Neural progenitor cell (in vitro differentiated cells): Measurements from ENCODE around the gene PCDH18. TPM values are rescaled to one million over a fixed set of nuclear protein-coding genes. Genes with fewer than 3 reads are reported as not detected.
A peak's percentile ranks its signal among the peaks of the same experiment; 100 is the strongest.

ENCODE experiments used
- DNase-seq: peaks from one replicate; pipeline ENCODE4 v3.0.0-alpha.2; 2016; ENCODE audit warnings: low spot score
- H2AFZ ChIP-seq: fragments of 200-600 bp; sonication (generic); replicated peaks from 2 replicates; pipeline ENCODE4 v1.6.1; 2016; ENCODE audit warnings: antibody characterized with exemption
- H3F3A ChIP-seq: fragments of 200-600 bp; sonication (generic); 2 replicates; pipeline ENCODE4 v1.6.1; 2016; ENCODE audit warnings: antibody characterized with exemption, low read depth
- H3K27ac ChIP-seq: fragments of 200-600 bp; sonication (generic); 2 replicates; pipeline ENCODE4 v1.5.1; 2016; ENCODE audit warnings: mild to moderate bottlenecking
- H3K27me3 ChIP-seq: fragments of 200-600 bp; sonication (generic); 2 replicates; pipeline ENCODE4 v1.6.1; 2016; ENCODE audit warnings: mild to moderate bottlenecking, moderate library complexity
- H3K36me3 ChIP-seq: fragments of 200-600 bp; sonication (generic); 2 replicates; pipeline ENCODE4 v1.5.1; 2016
- H3K4me1 ChIP-seq: fragments of 200-600 bp; sonication (generic); 2 replicates; pipeline ENCODE4 v1.6.1; 2016; ENCODE audit warnings: mixed run types
- H3K4me2 ChIP-seq: fragments of 200-600 bp; sonication (generic); 2 replicates; pipeline ENCODE4 v1.6.1; 2016
- H3K4me3 ChIP-seq: fragments of 200-600 bp; sonication (generic); 2 replicates; pipeline ENCODE4 v1.5.1; 2016
- H3K79me2 ChIP-seq: fragments of 200-600 bp; sonication (generic); 2 replicates; pipeline ENCODE4 v1.6.1; 2016; ENCODE audit warnings: low read depth
- H3K9ac ChIP-seq: fragments of 200-600 bp; sonication (generic); 2 replicates; pipeline ENCODE4 v1.6.1; 2016
- H3K9me3 ChIP-seq: fragments of 200-600 bp; sonication (generic); 2 replicates; pipeline ENCODE4 v1.5.1; 2016; ENCODE audit warnings: low read depth
- H4K20me1 ChIP-seq: fragments of 200-600 bp; sonication (generic); 2 replicates; pipeline ENCODE4 v1.6.1; 2016; ENCODE audit warnings: low read depth
- H3K27ac Mint-ChIP-seq: 3 replicates; pipeline ENCODE4 v1.8.0; 2021; ENCODE audit warnings: mixed read lengths
- H3K27me3 Mint-ChIP-seq: 2 replicates; pipeline ENCODE4 v1.8.0; 2022; ENCODE audit warnings: low read depth, mild to moderate bottlenecking, inconsistent platforms, moderate library complexity, mixed read lengths; ENCODE audit not compliant: insufficient read depth
- H3K36me3 Mint-ChIP-seq: 3 replicates; pipeline ENCODE4 v1.8.0; 2021; ENCODE audit warnings: mixed read lengths
- H3K4me1 Mint-ChIP-seq: 3 replicates; pipeline ENCODE4 v1.8.0; 2021; ENCODE audit warnings: mixed read lengths
- H3K4me3 Mint-ChIP-seq: 3 replicates; pipeline ENCODE4 v1.8.0; 2021; ENCODE audit warnings: mild to moderate bottlenecking, moderate library complexity, mixed read lengths
- H3K9me3 Mint-ChIP-seq: 3 replicates; pipeline ENCODE4 v1.8.0; 2020; ENCODE audit warnings: mixed read lengths
- CTCF ChIP-seq: fragments of 200-600 bp; sonication (generic); IDR thresholded peaks from 2 replicates; pipeline ENCODE4 v1.5.1; 2017; ENCODE audit warnings: antibody characterized with exemption, mild to moderate bottlenecking
- EZH2 ChIP-seq: fragments of 200-600 bp; sonication (generic); IDR thresholded peaks from 2 replicates; pipeline ENCODE4 v1.6.1; 2017; ENCODE audit warnings: antibody characterized with exemption, mild to moderate bottlenecking, moderate library complexity
- EZH2phosphoT487 ChIP-seq: fragments of 200-600 bp; sonication (generic); IDR thresholded peaks from 2 replicates; pipeline ENCODE4 v1.6.1; 2017; ENCODE audit warnings: antibody characterized with exemption
- total RNA-seq: library from RNA; depleted of rRNA; stranded (reverse); fragments of >200 nt; gene quantifications from 2 replicates; pipeline ENCODE4 v1.2.3, GENCODE V29; 2015; ENCODE audit warnings: low replicate concordance

PCDH18 gene
- total RNA-seq, 1 donor from 2014 or later, result 220 TPM

- no peaks in the 10 kb centered on the region for H3K27me3 Mint-ChIP-seq
- Histone ChIP-seq H3K9me3 (no peaks in the 10 kb centered on the region), H3K27me3 (no peaks in the 10 kb centered on the region), H3K79me2 (peaks cover 95% of the 10 kb centered on the region), H3K4me3 (no peak overlapping the region), H3K4me2 (peak overlapping the region; percentile 99), H3K9ac (no peak overlapping the region), H3K27ac (no peak overlapping the region), H3K4me1 (peaks cover 39% of the 10 kb centered on the region), H2AFZ (no peak overlapping the region), H3K36me3 (peaks cover 72% of the 10 kb centered on the region), H3F3A (peaks cover 45% of the 10 kb centered on the region), H4K20me1 (peaks cover 98% of the 10 kb centered on the region)
- no peak overlapping the region for H3K4me3 Mint-ChIP-seq
- H3K36me3 Mint-ChIP-seq, result peaks cover 68% of the 10 kb centered on the region
- TF ChIP-seq CTCF, result no peak
- no peak for TF ChIP-seq EZH2phosphoT487
- no peak for TF ChIP-seq EZH2
- DNase-seq, result no peak
- peaks cover 33% of the 10 kb centered on the region for H3K4me1 Mint-ChIP-seq
- H3K27ac Mint-ChIP-seq, result no peak overlapping the region
- no peaks in the 10 kb centered on the region for H3K9me3 Mint-ChIP-seq
These were observed 7.4 kb downstream of the PCDH18 start for GRCh38 chr4:137524725-137525369.

- no peak overlapping the region for H3K27ac Mint-ChIP-seq
- peak overlapping the region; percentile 7 for H3K4me2 ChIP-seq
- H3K4me1 ChIP-seq, result peaks cover 37% of the 10 kb centered on the region
- H3K27ac ChIP-seq, result peak overlapping the region; percentile 56
- no peak overlapping the region for H3K4me3 ChIP-seq
- no peak overlapping the region for H3K9ac ChIP-seq
- no peaks in the 10 kb centered on the region for H3K27me3 ChIP-seq
- H3K9me3 ChIP-seq, result no peaks in the 10 kb centered on the region
- no peak overlapping the region for H3K4me3 Mint-ChIP-seq
- TF ChIP-seq CTCF (no peak), EZH2 (no peak), EZH2phosphoT487 (no peak)
- no peak overlapping the region for H2AFZ ChIP-seq
- H3K36me3 ChIP-seq, result peaks cover 64% of the 10 kb centered on the region
- peaks cover 31% of the 10 kb centered on the region for H3K4me1 Mint-ChIP-seq
- no peak for DNase-seq
- peaks cover 56% of the 10 kb centered on the region for H3K36me3 Mint-ChIP-seq
- no peaks in the 10 kb centered on the region for H3K27me3 Mint-ChIP-seq
- H3K9me3 Mint-ChIP-seq, result no peaks in the 10 kb centered on the region
- peaks cover 90% of the 10 kb centered on the region for H4K20me1 ChIP-seq
- H3F3A ChIP-seq, result peaks cover 60% of the 10 kb centered on the region
- H3K79me2 ChIP-seq, result peaks cover 80% of the 10 kb centered on the region
These were observed 9.0 kb downstream of the PCDH18 start for GRCh38 chr4:137523329-137523728.

- no peaks in the 10 kb centered on the region for H3K27me3 ChIP-seq
- TF ChIP-seq EZH2, result no peak
- no peak for TF ChIP-seq EZH2phosphoT487
- no peak for TF ChIP-seq CTCF
- peaks cover 24% of the 10 kb centered on the region for H3K4me1 Mint-ChIP-seq
- H3K27ac Mint-ChIP-seq, result no peak overlapping the region
- H4K20me1 ChIP-seq, result peaks cover 67% of the 10 kb centered on the region
- H3K4me3 Mint-ChIP-seq, result no peak overlapping the region
- H3K4me1 ChIP-seq, result peaks cover 15% of the 10 kb centered on the region
- H2AFZ ChIP-seq, result no peak overlapping the region
- H3F3A ChIP-seq, result peaks cover 69% of the 10 kb centered on the region
- peaks cover 52% of the 10 kb centered on the region for H3K36me3 ChIP-seq
- no peak overlapping the region for H3K4me3 ChIP-seq
- H3K4me2 ChIP-seq, result no peak overlapping the region
- no peaks in the 10 kb centered on the region for H3K9me3 Mint-ChIP-seq
- H3K27ac ChIP-seq, result peak overlapping the region; percentile 63
- no peaks in the 10 kb centered on the region for H3K9me3 ChIP-seq
- DNase-seq, result no peak
- peaks cover 38% of the 10 kb centered on the region for H3K36me3 Mint-ChIP-seq
- no peak overlapping the region for H3K9ac ChIP-seq
- peaks cover 57% of the 10 kb centered on the region for H3K79me2 ChIP-seq
- no peaks in the 10 kb centered on the region for H3K27me3 Mint-ChIP-seq
These were observed 11.2 kb downstream of the PCDH18 start for GRCh38 chr4:137521053-137521452.
